GM12878 (cell line): ENCODE measurements around the gene LMAN1L. TPM values are rescaled to one million over a fixed set of nuclear protein-coding genes. Genes with fewer than 3 reads are reported as not detected.

Experiments used
- DPF2 ChIP-seq: fragments of 450-650 bp; IDR thresholded peaks from 2 replicates; pipeline ENCODE4 v1.6.1; 2017; ENCODE audit warnings: mild to moderate bottlenecking
- EED ChIP-seq: sonication (generic); IDR thresholded peaks from 2 replicates; pipeline ENCODE4 v1.6.1; 2016; ENCODE audit warnings: antibody characterized with exemption, low read depth
- ETV6 ChIP-seq, 2 experiments: fragments of 450-650 bp in 1 of 2; IDR thresholded peaks in 1 of 2; conservative IDR thresholded peaks in 1 of 2; 2 replicates each; pipeline ENCODE4 v1.6.1; 2014; ENCODE audit warnings: antibody characterized with exemption in 1 of 2, borderline replicate concordance in 1 of 2, low read depth in 1 of 2, mild to moderate bottlenecking in 1 of 2, moderate library complexity in 1 of 2
- MEF2A ChIP-seq: IDR thresholded peaks from 2 replicates; pipeline ENCODE4 v1.6.1; 2011; ENCODE audit warnings: low read depth, mild to moderate bottlenecking, low read length, moderate library complexity; ENCODE audit not compliant: insufficient read depth
- MTA2 ChIP-seq: fragments of 450-650 bp; IDR thresholded peaks from 2 replicates; pipeline ENCODE4 v1.6.1; 2016; ENCODE audit warnings: low read depth, mild to moderate bottlenecking, moderate library complexity
- NR2F1 ChIP-seq: fragments of 450-650 bp; conservative IDR thresholded peaks from 2 replicates; pipeline ENCODE4 v1.6.1; 2017; ENCODE audit warnings: mild to moderate bottlenecking
- POU2F2 ChIP-seq: IDR thresholded peaks from 3 replicates; pipeline ENCODE4 v1.6.1; 2011; ENCODE audit warnings: low read depth, mild to moderate bottlenecking, low read length, borderline replicate concordance
- SMAD5 ChIP-seq: IDR thresholded peaks from 2 replicates; pipeline ENCODE4 v1.6.1; 2016; ENCODE audit warnings: antibody characterized with exemption, low read depth
- SUPT20H ChIP-seq: IDR thresholded peaks from 2 replicates; pipeline ENCODE4 v1.6.1; 2011; ENCODE audit warnings: low read depth, mild to moderate bottlenecking, low read length, moderate library complexity, borderline replicate concordance; ENCODE audit not compliant: control insufficient read depth
- TAF1 ChIP-seq: IDR thresholded peaks from 2 replicates; pipeline ENCODE4 v1.6.1; 2011; ENCODE audit warnings: mild to moderate bottlenecking, low read depth, low read length, borderline replicate concordance
- TCF12 ChIP-seq: IDR thresholded peaks from 2 replicates; pipeline ENCODE4 v1.6.1; 2011; ENCODE audit warnings: low read depth, mild to moderate bottlenecking, low read length
- polyA plus RNA-seq, 11 experiments: library from polyadenylated mRNA; depleted of rRNA in 4 of 11; unstranded in 6 of 11; stranded (reverse) in 5 of 11; fragments of >200 nt; fragmentation: Nextera tagmentation in 4 of 11; fragmentation: Illumina TruSeq in 1 of 11; extraction: Ambion mirVana in 4 of 11; extraction: Trizol in 1 of 11; gene quantifications; 1 replicate in 1 of 11; 2 replicates in 10 of 11; pipeline versions ENCODE4 v1.2.1 to v1.2.3, GENCODE V29; 2011 to 2016; ENCODE audit warnings: inconsistent platforms in 2 of 11, missing spikeins in 2 of 11, low read depth in 1 of 11
- total RNA-seq, 4 experiments: library from RNA; depleted of rRNA in 3 of 4; stranded (reverse); fragments of >200 nt in 3 of 4; fragmentation: Illumina TruSeq in 1 of 4; extraction: Trizol in 1 of 4; gene quantifications; 2 replicates each; pipeline versions ENCODE4 v1.2.1 to v1.2.3, GENCODE V29; 2013 to 2021
- TF ChIP-seq, protein P1 (sequence below), 3 experiments: IDR thresholded peaks in 2 of 3; conservative IDR thresholded peaks in 1 of 3; 2 replicates each; pipeline ENCODE4 v1.5.1; 2011; ENCODE audit warnings: low read depth in 3 of 3, low read length in 3 of 3, mild to moderate bottlenecking in 3 of 3, control low read depth in 2 of 3, moderate library complexity in 2 of 3, inconsistent platforms in 1 of 3, mixed read lengths in 1 of 3; ENCODE audit not compliant: control insufficient read depth in 2 of 3, insufficient read depth in 1 of 3; ENCODE audit errors: extremely low read depth in 1 of 3
- TF ChIP-seq, protein P2 (sequence below): fragments of 450-650 bp; formaldehyde crosslinking; IDR thresholded peaks from 2 replicates; pipeline ENCODE4 v1.4.0; 2022; ENCODE audit warnings: mild to moderate bottlenecking, moderate library complexity
- TF ChIP-seq, protein P3 (sequence below): IDR thresholded peaks from 2 replicates; pipeline ENCODE4 v1.6.1; 2012; ENCODE audit warnings: mild to moderate bottlenecking, low read depth, low read length
- TF ChIP-seq, protein P4 (sequence below): fragments of 450-650 bp; IDR thresholded peaks from 2 replicates; pipeline ENCODE4 v1.6.1; 2017; ENCODE audit warnings: mild to moderate bottlenecking, low read depth, inconsistent platforms; ENCODE audit not compliant: poor library complexity, severe bottlenecking
- TF ChIP-seq, protein P5 (sequence below): IDR thresholded peaks from 2 replicates; pipeline ENCODE4 v1.6.1; 2011; ENCODE audit warnings: borderline replicate concordance, low read depth, mild to moderate bottlenecking, moderate library complexity, mixed read lengths, low read length; ENCODE audit not compliant: insufficient read depth; ENCODE audit errors: extremely low read length

LMAN1L gene
- total and polyA plus RNA-seq, 10 of the 15 experiments (the other 5 are each of a cell fraction or from before 2014, with no cell fraction given): not detected

DNA sequence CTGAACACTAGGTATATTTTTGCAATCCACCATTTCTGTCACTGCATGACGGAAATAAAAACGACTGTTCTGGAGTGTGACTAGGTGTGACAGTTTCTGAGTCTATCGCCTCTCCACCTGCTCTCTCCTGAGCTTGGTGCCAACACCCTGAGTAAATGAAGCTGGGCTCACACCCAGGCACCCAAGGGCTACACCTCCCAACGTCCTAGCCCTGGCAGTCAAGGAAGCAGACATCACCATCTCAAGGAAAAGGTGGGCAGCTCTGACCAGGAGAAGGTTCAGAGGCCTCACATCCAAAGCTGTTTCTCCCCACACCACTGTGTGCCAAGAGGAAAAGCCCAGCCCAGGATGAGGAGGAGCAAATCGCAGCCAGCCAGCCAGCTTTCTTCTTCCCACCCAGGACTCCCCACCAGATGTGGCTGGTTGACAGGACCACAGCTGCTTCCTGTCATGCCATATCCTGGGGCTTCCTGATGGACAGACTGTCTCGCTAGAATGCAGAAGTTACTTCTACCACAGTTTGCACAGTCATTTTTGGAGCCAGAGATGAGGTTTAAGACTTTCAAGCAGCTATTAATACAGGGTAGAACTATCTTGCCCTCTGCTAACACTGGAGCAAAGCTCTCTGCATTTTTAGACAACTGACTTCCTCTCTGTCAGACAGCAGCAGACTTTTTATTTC lies 57.2 kb downstream of the LMAN1L start (continued):
- TF ChIP-seq, protein P1, sequence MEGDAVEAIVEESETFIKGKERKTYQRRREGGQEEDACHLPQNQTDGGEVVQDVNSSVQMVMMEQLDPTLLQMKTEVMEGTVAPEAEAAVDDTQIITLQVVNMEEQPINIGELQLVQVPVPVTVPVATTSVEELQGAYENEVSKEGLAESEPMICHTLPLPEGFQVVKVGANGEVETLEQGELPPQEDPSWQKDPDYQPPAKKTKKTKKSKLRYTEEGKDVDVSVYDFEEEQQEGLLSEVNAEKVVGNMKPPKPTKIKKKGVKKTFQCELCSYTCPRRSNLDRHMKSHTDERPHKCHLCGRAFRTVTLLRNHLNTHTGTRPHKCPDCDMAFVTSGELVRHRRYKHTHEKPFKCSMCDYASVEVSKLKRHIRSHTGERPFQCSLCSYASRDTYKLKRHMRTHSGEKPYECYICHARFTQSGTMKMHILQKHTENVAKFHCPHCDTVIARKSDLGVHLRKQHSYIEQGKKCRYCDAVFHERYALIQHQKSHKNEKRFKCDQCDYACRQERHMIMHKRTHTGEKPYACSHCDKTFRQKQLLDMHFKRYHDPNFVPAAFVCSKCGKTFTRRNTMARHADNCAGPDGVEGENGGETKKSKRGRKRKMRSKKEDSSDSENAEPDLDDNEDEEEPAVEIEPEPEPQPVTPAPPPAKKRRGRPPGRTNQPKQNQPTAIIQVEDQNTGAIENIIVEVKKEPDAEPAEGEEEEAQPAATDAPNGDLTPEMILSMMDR (IDR thresholded peaks at IDR 0.05 in 2 of 3, conservative IDR thresholded peaks at IDR 0.05 in 1 of 3; ENCODE audit: control insufficient read depth in 2 of 3, extremely low read depth in 1 of 3, insufficient read depth in 1 of 3, low read depth in 3 of 3, low read length in 3 of 3): no peak
- TF ChIP-seq, protein P2, sequence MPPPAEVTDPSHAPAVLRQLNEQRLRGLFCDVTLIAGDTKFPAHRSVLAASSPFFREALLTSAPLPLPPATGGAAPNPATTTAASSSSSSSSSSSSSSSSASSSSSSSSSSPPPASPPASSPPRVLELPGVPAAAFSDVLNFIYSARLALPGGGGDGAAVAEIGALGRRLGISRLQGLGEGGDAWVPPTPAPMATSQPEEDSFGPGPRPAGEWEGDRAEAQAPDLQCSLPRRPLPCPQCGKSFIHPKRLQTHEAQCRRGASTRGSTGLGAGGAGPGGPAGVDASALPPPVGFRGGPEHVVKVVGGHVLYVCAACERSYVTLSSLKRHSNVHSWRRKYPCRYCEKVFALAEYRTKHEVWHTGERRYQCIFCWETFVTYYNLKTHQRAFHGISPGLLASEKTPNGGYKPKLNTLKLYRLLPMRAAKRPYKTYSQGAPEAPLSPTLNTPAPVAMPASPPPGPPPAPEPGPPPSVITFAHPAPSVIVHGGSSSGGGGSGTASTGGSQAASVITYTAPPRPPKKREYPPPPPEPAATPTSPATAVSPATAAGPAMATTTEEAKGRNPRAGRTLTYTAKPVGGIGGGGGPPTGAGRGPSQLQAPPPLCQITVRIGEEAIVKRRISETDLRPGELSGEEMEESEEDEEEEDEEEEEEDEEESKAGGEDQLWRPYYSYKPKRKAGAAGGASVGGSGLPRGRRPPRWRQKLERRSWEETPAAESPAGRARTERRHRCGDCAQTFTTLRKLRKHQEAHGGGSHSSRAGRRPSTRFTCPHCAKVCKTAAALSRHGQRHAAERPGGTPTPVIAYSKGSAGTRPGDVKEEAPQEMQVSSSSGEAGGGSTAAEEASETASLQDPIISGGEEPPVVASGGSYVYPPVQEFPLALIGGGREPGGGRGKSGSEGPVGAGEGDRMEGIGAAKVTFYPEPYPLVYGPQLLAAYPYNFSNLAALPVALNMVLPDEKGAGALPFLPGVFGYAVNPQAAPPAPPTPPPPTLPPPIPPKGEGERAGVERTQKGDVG (CRISPR knock-in tag): no peak
- TF ChIP-seq, protein P3, sequence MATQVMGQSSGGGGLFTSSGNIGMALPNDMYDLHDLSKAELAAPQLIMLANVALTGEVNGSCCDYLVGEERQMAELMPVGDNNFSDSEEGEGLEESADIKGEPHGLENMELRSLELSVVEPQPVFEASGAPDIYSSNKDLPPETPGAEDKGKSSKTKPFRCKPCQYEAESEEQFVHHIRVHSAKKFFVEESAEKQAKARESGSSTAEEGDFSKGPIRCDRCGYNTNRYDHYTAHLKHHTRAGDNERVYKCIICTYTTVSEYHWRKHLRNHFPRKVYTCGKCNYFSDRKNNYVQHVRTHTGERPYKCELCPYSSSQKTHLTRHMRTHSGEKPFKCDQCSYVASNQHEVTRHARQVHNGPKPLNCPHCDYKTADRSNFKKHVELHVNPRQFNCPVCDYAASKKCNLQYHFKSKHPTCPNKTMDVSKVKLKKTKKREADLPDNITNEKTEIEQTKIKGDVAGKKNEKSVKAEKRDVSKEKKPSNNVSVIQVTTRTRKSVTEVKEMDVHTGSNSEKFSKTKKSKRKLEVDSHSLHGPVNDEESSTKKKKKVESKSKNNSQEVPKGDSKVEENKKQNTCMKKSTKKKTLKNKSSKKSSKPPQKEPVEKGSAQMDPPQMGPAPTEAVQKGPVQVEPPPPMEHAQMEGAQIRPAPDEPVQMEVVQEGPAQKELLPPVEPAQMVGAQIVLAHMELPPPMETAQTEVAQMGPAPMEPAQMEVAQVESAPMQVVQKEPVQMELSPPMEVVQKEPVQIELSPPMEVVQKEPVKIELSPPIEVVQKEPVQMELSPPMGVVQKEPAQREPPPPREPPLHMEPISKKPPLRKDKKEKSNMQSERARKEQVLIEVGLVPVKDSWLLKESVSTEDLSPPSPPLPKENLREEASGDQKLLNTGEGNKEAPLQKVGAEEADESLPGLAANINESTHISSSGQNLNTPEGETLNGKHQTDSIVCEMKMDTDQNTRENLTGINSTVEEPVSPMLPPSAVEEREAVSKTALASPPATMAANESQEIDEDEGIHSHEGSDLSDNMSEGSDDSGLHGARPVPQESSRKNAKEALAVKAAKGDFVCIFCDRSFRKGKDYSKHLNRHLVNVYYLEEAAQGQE: peak; percentile 36; the same call in 1 of the 2 replicates
- TF ChIP-seq SMAD5 (no peak), MEF2A (peak; percentile 96), POU2F2 (peak; percentile 85; the same call in 1 of the 3 replicates), DPF2 (peak; percentile 98), TAF1 (peak; percentile 68; the same call in 1 of the 2 replicates), NR2F1 (peak; percentile 44; the same call in 1 of the 2 replicates), ETV6 (conservative IDR thresholded peaks at IDR 0.05 in 1 of 2, IDR thresholded peaks at IDR 0.05 in 1 of 2; ENCODE audit: borderline replicate concordance in 1 of 2, low read depth in 1 of 2) (peak in 1 of 2 experiments; percentile 92; a peak in 2 of 4 replicates), SUPT20H (no peak), EED (peak; percentile 100), MTA2 (peak; percentile 85), TCF12 (peak; percentile 100)
- TF ChIP-seq, protein P4, sequence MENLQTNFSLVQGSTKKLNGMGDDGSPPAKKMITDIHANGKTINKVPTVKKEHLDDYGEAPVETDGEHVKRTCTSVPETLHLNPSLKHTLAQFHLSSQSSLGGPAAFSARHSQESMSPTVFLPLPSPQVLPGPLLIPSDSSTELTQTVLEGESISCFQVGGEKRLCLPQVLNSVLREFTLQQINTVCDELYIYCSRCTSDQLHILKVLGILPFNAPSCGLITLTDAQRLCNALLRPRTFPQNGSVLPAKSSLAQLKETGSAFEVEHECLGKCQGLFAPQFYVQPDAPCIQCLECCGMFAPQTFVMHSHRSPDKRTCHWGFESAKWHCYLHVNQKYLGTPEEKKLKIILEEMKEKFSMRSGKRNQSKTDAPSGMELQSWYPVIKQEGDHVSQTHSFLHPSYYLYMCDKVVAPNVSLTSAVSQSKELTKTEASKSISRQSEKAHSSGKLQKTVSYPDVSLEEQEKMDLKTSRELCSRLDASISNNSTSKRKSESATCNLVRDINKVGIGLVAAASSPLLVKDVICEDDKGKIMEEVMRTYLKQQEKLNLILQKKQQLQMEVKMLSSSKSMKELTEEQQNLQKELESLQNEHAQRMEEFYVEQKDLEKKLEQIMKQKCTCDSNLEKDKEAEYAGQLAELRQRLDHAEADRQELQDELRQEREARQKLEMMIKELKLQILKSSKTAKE: peak; percentile 98
- TF ChIP-seq, protein P5, sequence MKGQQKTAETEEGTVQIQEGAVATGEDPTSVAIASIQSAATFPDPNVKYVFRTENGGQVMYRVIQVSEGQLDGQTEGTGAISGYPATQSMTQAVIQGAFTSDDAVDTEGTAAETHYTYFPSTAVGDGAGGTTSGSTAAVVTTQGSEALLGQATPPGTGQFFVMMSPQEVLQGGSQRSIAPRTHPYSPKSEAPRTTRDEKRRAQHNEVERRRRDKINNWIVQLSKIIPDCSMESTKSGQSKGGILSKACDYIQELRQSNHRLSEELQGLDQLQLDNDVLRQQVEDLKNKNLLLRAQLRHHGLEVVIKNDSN: no peak
